Prostate gland (tissue), 2 donors: ENCODE data around the gene FAM50B. TPM values are rescaled to one million over a fixed set of nuclear protein-coding genes. Genes with fewer than 3 reads are reported as not detected.

ENCODE experiments used
- DNase-seq: peaks from one replicate; pipeline ENCODE4 v3.0.0-alpha.2; 2019; ENCODE audit warnings: low spot score
- H3K27ac ChIP-seq, 2 donors: fragments of 200-600 bp; sonication (generic); 2 replicates each; pipeline ENCODE4 v1.5.1; 2017 to 2019
- H3K27me3 ChIP-seq: fragments of 200-600 bp; sonication (generic); replicated peaks from 2 replicates; pipeline ENCODE4 v1.5.1; 2019; ENCODE audit not compliant: insufficient read depth
- H3K36me3 ChIP-seq, 2 donors: fragments of 200-600 bp; sonication (generic); 1 replicate in 1 of 2; 2 replicates in 1 of 2; pipeline versions ENCODE4 v1.5.1 to v1.8.1; 2017 to 2019
- H3K4me1 ChIP-seq: fragments of 200-600 bp; sonication (generic); replicated peaks from 2 replicates; pipeline ENCODE4 v1.5.1; 2019
- H3K4me3 ChIP-seq, 2 donors: fragments of 200-600 bp; sonication (generic); 2 replicates each; pipeline ENCODE4 v1.5.1; 2017 to 2019
- H3K9me3 ChIP-seq: fragments of 200-600 bp; sonication (generic); 2 replicates; pipeline ENCODE4 v1.5.1; 2017
- POLR2A ChIP-seq: fragments of 450-650 bp; IDR thresholded peaks from one replicate; pipeline ENCODE4 v1.6.1; 2016; ENCODE audit warnings: antibody characterized with exemption, mild to moderate bottlenecking
- POLR2AphosphoS5 ChIP-seq: sonication (generic); formaldehyde crosslinking; IDR thresholded peaks from one replicate; pipeline ENCODE4 v1.6.1; 2017; ENCODE audit warnings: antibody characterized with exemption
- WGBS: methylation state at CpG from one replicate; pipeline ENCODE4 v1.1.5; 2018; 5-methylcytosine and 5-hydroxymethylcytosine counted together
- intact Hi-C: fragments of 100-400 bp; cut with DNase I; formaldehyde crosslinking; loops from one replicate; pipeline ENCODE4 v1.14.2; 2022
- total RNA-seq, 2 donors: library from RNA; depleted of rRNA; stranded (reverse); fragments of >200 nt; gene quantifications; one replicate each; pipeline ENCODE4 v1.1.0, GENCODE V29; 2016
- TF ChIP-seq, protein P1 (sequence below), 4 experiments: fragments of 200-600 bp in 2 of 4; fragments of 450-650 bp in 2 of 4; sonication (generic) in 2 of 4; IDR thresholded peaks; 1 replicate in 3 of 4; 2 replicates in 1 of 4; pipeline ENCODE4 v1.5.1; 2016 to 2019; ENCODE audit warnings: antibody characterized with exemption in 4 of 4, mild to moderate bottlenecking in 2 of 4, moderate library complexity in 2 of 4

The FAM50B gene
- total RNA-seq, 2 donors from 2014 or later = 14.2 to 36.4 TPM

DNA sequence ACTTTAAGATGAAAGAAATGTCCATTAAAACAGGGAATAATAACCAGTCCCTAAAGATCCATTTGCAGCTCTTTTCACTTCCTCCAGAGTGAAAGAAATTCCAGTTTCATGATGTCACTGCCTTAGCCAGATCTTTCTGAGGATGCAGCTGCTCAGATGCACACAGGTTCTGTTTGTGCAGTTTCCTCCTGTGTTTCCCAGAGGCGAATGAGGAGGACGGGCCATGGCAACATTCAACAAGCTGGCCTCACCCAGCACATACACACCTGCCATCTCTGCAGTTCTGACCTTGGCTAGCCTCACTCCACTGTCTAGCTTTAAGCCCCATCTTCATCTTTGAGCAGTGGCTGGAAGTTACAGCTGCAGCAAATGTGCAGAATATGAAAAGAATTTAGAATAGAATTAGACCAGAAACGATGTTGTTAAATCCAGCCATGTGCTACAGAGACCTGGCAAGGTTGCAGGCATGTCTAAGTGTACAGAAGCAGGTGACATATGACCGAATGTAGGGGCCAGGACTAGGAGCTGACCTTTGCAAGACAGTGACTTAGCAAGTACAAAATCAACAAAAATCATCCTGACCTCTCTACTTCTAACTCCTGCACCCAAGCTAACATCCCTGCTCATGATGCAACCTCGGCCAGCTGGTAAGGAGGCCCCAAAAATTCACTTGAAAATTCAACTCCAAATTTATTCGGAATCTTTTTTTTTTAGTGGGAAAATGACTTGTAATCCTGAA, 35.0 kb downstream of the FAM50B start:
- no peak overlapping the region for H3K27ac ChIP-seq

DNA sequence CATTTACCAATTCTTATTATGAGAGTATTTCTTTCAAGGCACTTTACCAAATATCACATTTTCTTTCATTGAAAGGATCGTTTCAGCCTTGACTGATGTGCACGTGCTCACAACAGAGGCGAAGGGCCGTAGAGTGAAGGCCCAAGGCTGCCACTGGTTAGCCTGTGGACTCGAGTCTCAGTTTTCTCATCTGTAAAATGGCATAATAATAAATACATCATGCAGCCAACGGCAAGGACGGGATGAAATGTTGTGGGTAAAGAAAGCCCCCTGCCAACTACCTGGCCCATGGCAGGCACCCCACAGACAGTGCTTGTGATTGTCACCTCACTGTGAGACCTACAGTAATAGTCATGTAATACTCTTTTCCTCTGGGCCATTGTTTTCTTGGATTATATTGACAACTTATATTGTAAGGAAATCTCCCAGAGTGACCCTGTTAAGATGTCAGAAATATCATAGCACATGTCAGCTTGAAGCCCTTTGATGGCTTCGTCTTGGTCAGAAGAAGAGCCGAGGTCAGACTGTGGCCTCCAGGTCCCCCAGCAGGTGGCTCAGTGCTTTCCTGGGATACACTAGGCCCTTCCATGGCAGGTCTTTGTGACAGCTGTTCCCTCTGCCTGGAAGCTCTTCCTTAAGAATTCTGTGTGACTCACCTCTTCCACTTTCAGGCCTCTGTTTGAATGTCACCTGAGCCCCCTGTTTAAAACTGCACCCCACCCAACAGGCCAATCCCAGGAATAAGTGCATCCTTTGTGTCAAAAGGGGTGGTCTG, 36.3 kb downstream of the FAM50B start:
- 94% methylated on average over 9 of the region's 9 CpGs for WGBS
- Histone ChIP-seq H3K4me1 (no peaks in the 10 kb centered on the region), H3K27me3 (no peaks in the 10 kb centered on the region), H3K9me3 (no peaks in the 10 kb centered on the region), H3K4me3 (no peak overlapping the region), H3K36me3 (no peaks in the 10 kb centered on the region), H3K27ac (no peak overlapping the region)
- intact Hi-C loops = loop anchor here (2.0 to 5.0 kb wide), 2 partner anchors 47 to 143 kb away; no protein-coding TSS in a partner anchor
- no peak for DNase-seq
- TF ChIP-seq POLR2A (no peak), POLR2AphosphoS5 (no peak)
- TF ChIP-seq, protein P1, sequence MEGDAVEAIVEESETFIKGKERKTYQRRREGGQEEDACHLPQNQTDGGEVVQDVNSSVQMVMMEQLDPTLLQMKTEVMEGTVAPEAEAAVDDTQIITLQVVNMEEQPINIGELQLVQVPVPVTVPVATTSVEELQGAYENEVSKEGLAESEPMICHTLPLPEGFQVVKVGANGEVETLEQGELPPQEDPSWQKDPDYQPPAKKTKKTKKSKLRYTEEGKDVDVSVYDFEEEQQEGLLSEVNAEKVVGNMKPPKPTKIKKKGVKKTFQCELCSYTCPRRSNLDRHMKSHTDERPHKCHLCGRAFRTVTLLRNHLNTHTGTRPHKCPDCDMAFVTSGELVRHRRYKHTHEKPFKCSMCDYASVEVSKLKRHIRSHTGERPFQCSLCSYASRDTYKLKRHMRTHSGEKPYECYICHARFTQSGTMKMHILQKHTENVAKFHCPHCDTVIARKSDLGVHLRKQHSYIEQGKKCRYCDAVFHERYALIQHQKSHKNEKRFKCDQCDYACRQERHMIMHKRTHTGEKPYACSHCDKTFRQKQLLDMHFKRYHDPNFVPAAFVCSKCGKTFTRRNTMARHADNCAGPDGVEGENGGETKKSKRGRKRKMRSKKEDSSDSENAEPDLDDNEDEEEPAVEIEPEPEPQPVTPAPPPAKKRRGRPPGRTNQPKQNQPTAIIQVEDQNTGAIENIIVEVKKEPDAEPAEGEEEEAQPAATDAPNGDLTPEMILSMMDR (IDR thresholded peaks at IDR 0.05) = no peak

More for the DNA sequence above, 35.0 kb downstream of the FAM50B start:
- DNase-seq = no peak
- Histone ChIP-seq H3K36me3 (no peaks in the 10 kb centered on the region), H3K27me3 (no peaks in the 10 kb centered on the region), H3K9me3 (no peaks in the 10 kb centered on the region), H3K4me1 (no peaks in the 10 kb centered on the region), H3K4me3 (no peak overlapping the region)
- intact Hi-C loops = no loop called here
- 53% methylated on average over 6 of the region's 6 CpGs for WGBS
- TF ChIP-seq, protein P1 (IDR thresholded peaks at IDR 0.05) = no peak
- TF ChIP-seq POLR2A (no peak), POLR2AphosphoS5 (no peak)

DNA sequence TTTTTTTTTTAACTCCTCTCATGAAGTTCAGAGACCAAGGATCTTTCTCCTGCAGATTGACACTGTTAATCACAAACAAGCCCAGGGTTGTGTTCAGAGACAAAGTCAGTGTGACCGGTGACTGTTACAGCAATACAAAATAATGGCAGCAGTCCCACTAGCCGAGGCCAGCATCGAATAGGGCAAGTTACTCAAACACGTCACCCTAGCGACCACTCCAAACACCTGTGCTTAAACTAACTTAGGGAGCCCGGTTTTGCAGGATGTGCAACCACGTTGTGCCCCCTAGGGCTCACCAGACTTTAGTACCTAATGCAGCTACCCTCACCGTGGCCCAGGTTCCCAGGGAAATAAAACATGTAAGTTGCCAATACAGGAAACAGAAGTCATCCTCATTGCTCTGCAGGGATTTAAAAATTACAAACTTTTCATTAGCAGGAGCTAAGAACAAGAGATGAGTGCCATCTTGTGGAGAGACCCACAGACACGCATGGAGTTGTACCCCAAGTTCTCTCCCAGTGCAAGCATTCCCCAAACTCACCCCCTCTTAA, 38.1 kb downstream of the FAM50B start:
- Histone ChIP-seq H3K27ac (no peak overlapping the region), H3K4me3 (no peak overlapping the region), H3K9me3 (no peaks in the 10 kb centered on the region), H3K27me3 (no peaks in the 10 kb centered on the region), H3K36me3 (no peaks in the 10 kb centered on the region), H3K4me1 (no peaks in the 10 kb centered on the region)
- intact Hi-C loops = loop anchor here (2.0 to 5.0 kb wide), 2 partner anchors 45 to 144 kb away; no protein-coding TSS in a partner anchor
- DNase-seq = no peak
- TF ChIP-seq POLR2A = no peak
- TF ChIP-seq POLR2AphosphoS5 = peak; percentile 6
- TF ChIP-seq, protein P1 (IDR thresholded peaks at IDR 0.05) = peak in 3 of 4 experiments; percentile 31 to 36 (median 32)
- WGBS = 53% methylated on average over 9 of the region's 9 CpGs

DNA sequence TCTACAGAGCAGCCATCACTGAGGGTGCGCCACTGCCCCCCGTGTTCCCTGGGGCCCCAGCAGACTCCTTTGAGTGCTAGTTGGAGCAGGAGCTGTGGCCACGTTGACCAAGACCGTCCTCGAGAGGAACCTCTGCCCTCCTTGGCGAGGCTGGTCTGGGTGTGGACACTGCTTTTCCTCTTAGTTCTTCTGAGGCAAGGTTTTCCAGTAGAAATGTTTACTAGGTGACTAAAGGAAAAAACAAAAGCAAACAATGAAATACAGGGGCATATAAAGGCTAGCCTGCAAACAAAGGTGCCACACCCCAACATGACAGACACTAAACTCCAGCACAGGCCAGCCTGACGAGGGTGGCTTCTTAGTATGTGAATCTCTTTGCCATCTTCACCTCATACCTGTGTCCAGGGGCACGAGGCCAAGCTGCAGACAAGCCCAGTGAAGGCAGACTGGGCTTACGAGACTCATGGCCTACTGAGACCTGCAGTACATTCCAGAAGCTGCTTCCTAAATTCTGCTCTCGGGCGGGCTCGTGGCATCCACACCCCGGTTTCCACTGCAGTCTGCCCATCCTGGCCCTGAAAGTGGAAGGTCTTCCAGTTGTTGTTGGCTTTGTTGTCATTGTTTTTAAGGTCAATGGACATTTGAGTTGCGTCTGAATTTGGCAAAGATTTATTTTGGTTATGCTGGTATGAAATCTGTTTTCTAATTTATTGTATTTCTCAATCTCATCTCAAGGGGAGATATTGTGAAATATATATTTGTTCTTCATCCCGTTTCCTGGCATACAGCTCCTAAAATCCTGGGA, 39.2 kb downstream of the FAM50B start:
- Histone ChIP-seq H3K27me3 (no peaks in the 10 kb centered on the region), H3K4me1 (no peaks in the 10 kb centered on the region), H3K9me3 (no peaks in the 10 kb centered on the region), H3K36me3 (no peaks in the 10 kb centered on the region), H3K27ac (no peak overlapping the region), H3K4me3 (no peak overlapping the region)
- TF ChIP-seq POLR2AphosphoS5 = peak; percentile 19
- TF ChIP-seq, protein P1 (IDR thresholded peaks at IDR 0.05) = no peak
- intact Hi-C loops = loop anchor here (5.0 kb wide), 1 partner anchor 44 kb away; no protein-coding TSS in a partner anchor
- 78% methylated on average over 15 of the region's 15 CpGs for WGBS
- DNase-seq = peak; percentile 23
